Measurements from ENCODE around the gene SNAP29. TPM values are rescaled to one million over a fixed set of nuclear protein-coding genes. Genes with fewer than 3 reads are reported as not detected.
A peak's percentile ranks its signal among the peaks of the same experiment; 100 is the strongest.

The SNAP29 gene
- total RNA-seq, 2 experiments from 2014 or later, result 20.0 to 22.6 TPM

GRCh38 chr22:20918663-20919218 is 59.9 kb downstream of the SNAP29 start:
- Mint-ChIP-seq H3K27ac (peak overlapping the region; percentile 93), H3K36me3 (ENCODE audit: low read depth) (peaks cover 41% of the 10 kb centered on the region), H3K4me1 (ENCODE audit: low read depth) (peaks cover 22% of the 10 kb centered on the region), H3K27me3 (no peaks in the 10 kb centered on the region), H3K9me3 (no peaks in the 10 kb centered on the region), H3K4me3 (peak overlapping the region; percentile 99)
- no peak for TF ChIP-seq CTCF (IDR thresholded peaks at IDR 0.05)
- ChIA-PET CTCF (no interaction called here), POLR2A (no interaction called here)
- intact Hi-C loops (cut with micrococcal nuclease), result no loop called here
- peak; percentile 8 for DNase-seq
- ATAC-seq, result no peak

GRCh38 chr22:20919718-20920117 is 60.9 kb downstream of the SNAP29 start:
- Mint-ChIP-seq H3K4me1 (ENCODE audit: low read depth) (peaks cover 31% of the 10 kb centered on the region), H3K27ac (no peak overlapping the region), H3K27me3 (no peaks in the 10 kb centered on the region), H3K36me3 (ENCODE audit: low read depth) (peaks cover 45% of the 10 kb centered on the region), H3K4me3 (peak overlapping the region; percentile 99), H3K9me3 (no peaks in the 10 kb centered on the region)
- ChIA-PET CTCF (interaction anchor here (1.1 to 1.5 kb wide), 2 partner anchors 8 to 9 kb away, joined by 3 read pairs; no protein-coding TSS in a partner anchor), POLR2A (no interaction called here)
- no peak for TF ChIP-seq CTCF (IDR thresholded peaks at IDR 0.05)
- DNase-seq (no peak), ATAC-seq (no peak)
- intact Hi-C loops (cut with micrococcal nuclease), result loop anchor here (10.0 kb wide), 1 partner anchor 55 kb away; no protein-coding TSS in a partner anchor

- H3K9me3 Mint-ChIP-seq, result no peaks in the 10 kb centered on the region
- H3K27me3 Mint-ChIP-seq, result no peaks in the 10 kb centered on the region
- peaks cover 38% of the 10 kb centered on the region for H3K4me1 Mint-ChIP-seq (ENCODE audit: low read depth)
- TF ChIP-seq CTCF (IDR thresholded peaks at IDR 0.05), result no peak
- ATAC-seq, result no peak
- CTCF ChIA-PET, result interaction anchor here (1.1 to 2.2 kb wide), 4 partner anchors 9 to 89 kb away, joined by 3 to 5 read pairs (median 3); no protein-coding TSS in a partner anchor
- peak overlapping the region; percentile 99 for H3K4me3 Mint-ChIP-seq
- peaks cover 50% of the 10 kb centered on the region for H3K36me3 Mint-ChIP-seq (ENCODE audit: low read depth)
- POLR2A ChIA-PET, result interaction anchor here (0.6 to 1.4 kb wide), 3 partner anchors 9 to 80 kb away, joined by 3 to 5 read pairs (median 3); no protein-coding TSS in a partner anchor
- no peak for DNase-seq
- H3K27ac Mint-ChIP-seq, result no peak overlapping the region
- intact Hi-C loops (cut with micrococcal nuclease), result loop anchor here (10.0 kb wide), 1 partner anchor 54 kb away; no protein-coding TSS in a partner anchor
Measured at GRCh38 chr22:20920881-20921203, 62.0 kb downstream of the SNAP29 start.

GRCh38 chr22:20922141-20922751 is 63.4 kb downstream of the SNAP29 start:
- POLR2A ChIA-PET, result no interaction called here
- peaks cover 45% of the 10 kb centered on the region for H3K4me1 Mint-ChIP-seq (ENCODE audit: low read depth)
- H3K27ac Mint-ChIP-seq, result peak overlapping the region; percentile 23
- peaks cover 57% of the 10 kb centered on the region for H3K36me3 Mint-ChIP-seq (ENCODE audit: low read depth)
- H3K9me3 Mint-ChIP-seq, result no peaks in the 10 kb centered on the region
- intact Hi-C loops (cut with micrococcal nuclease), result loop anchor here (10.0 kb wide), 1 partner anchor 53 kb away; no protein-coding TSS in a partner anchor
- H3K27me3 Mint-ChIP-seq, result no peaks in the 10 kb centered on the region
- no peak for TF ChIP-seq CTCF (IDR thresholded peaks at IDR 0.05)
- H3K4me3 Mint-ChIP-seq, result peak overlapping the region; percentile 57
- ATAC-seq (no peak), DNase-seq (no peak)
- CTCF ChIA-PET, result interaction anchor here (1.0 to 2.2 kb wide), 4 partner anchors 36 to 87 kb away, joined by 3 to 5 read pairs (median 4); no protein-coding TSS in a partner anchor

GRCh38 chr22:20926243-20926642 is 67.4 kb downstream of the SNAP29 start:
- DNase-seq, result no peak
- intact Hi-C loops (cut with micrococcal nuclease), result loop anchor here (10.0 kb wide), 1 partner anchor 49 kb away; no protein-coding TSS in a partner anchor
- no peak for TF ChIP-seq CTCF (IDR thresholded peaks at IDR 0.05)
- Mint-ChIP-seq H3K27ac (peak overlapping the region; percentile 33), H3K36me3 (ENCODE audit: low read depth) (peaks cover 35% of the 10 kb centered on the region), H3K9me3 (no peaks in the 10 kb centered on the region), H3K27me3 (no peaks in the 10 kb centered on the region), H3K4me3 (no peak overlapping the region), H3K4me1 (ENCODE audit: low read depth) (peaks cover 48% of the 10 kb centered on the region)
- ATAC-seq, result no peak
- POLR2A ChIA-PET, result interaction anchor here (0.5 kb wide), 1 partner anchor 13 kb away, joined by 3 read pairs; no protein-coding TSS in a partner anchor
- CTCF ChIA-PET, result interaction anchor here (1.0 to 1.2 kb wide), 3 partner anchors 9 to 40 kb away, joined by 3 to 5 read pairs (median 3); partner anchors contain the start of gene CRKL
